ENCODE measurements around the gene UBR3.

Gene UBR3

GRCh38 chr2:170054997-170055396 lies 227.7 kb downstream of the UBR3 start:
- DNase-seq: no peak

- DNase-seq: no peak
Measured at GRCh38 chr2:170056900-170057299, 229.6 kb downstream of the UBR3 start.

GRCh38 chr2:170063456-170064235 lies 236.4 kb downstream of the UBR3 start:
- DNase-seq: no peak

GRCh38 chr2:170070778-170071177 lies 243.5 kb downstream of the UBR3 start:
- no peak for DNase-seq

- DNase-seq: no peak
Measured at GRCh38 chr2:170073288-170073687, 246.0 kb downstream of the UBR3 start.

- DNase-seq: no peak
Measured at GRCh38 chr2:170076189-170076588, 248.9 kb downstream of the UBR3 start.

- no peak for DNase-seq
Measured at GRCh38 chr2:170077830-170078569, 250.7 kb downstream of the UBR3 start.

GRCh38 chr2:170084820-170085491 lies 257.7 kb downstream of the UBR3 start:
- peak in 1 of 2 experiments; percentile 59 for DNase-seq

- no peak for DNase-seq
Measured at GRCh38 chr2:170086117-170086688, 258.9 kb downstream of the UBR3 start.

- no peak for DNase-seq
Measured at GRCh38 chr2:170086751-170087412, 259.6 kb downstream of the UBR3 start.

GRCh38 chr2:170087413-170087793 lies 260.1 kb downstream of the UBR3 start:
- no peak for DNase-seq

GRCh38 chr2:170088776-170089175 lies 261.5 kb downstream of the UBR3 start:
- DNase-seq: no peak

GRCh38 chr2:170090229-170090628 lies 263.0 kb downstream of the UBR3 start:
- DNase-seq: no peak

GRCh38 chr2:170091436-170091835 lies 264.2 kb downstream of the UBR3 start:
- no peak for DNase-seq

GRCh38 chr2:170092436-170093060 lies 265.3 kb downstream of the UBR3 start:
- DNase-seq: no peak

GRCh38 chr2:170095380-170095779 lies 268.1 kb downstream of the UBR3 start:
- DNase-seq: no peak

GRCh38 chr2:170098626-170099312 lies 271.5 kb downstream of the UBR3 start:
- DNase-seq: no peak

- no peak for DNase-seq
Measured at GRCh38 chr2:170101789-170102188, 274.5 kb downstream of the UBR3 start.

GRCh38 chr2:170106102-170106840 lies 279.0 kb downstream of the UBR3 start:
- no peak for DNase-seq

GRCh38 chr2:170113168-170113894 lies 286.1 kb downstream of the UBR3 start:
- DNase-seq: peak in 1 of 2 experiments; percentile 42
